ENCODE measurements around the gene ATF6B.

Gene ATF6B

DNA sequence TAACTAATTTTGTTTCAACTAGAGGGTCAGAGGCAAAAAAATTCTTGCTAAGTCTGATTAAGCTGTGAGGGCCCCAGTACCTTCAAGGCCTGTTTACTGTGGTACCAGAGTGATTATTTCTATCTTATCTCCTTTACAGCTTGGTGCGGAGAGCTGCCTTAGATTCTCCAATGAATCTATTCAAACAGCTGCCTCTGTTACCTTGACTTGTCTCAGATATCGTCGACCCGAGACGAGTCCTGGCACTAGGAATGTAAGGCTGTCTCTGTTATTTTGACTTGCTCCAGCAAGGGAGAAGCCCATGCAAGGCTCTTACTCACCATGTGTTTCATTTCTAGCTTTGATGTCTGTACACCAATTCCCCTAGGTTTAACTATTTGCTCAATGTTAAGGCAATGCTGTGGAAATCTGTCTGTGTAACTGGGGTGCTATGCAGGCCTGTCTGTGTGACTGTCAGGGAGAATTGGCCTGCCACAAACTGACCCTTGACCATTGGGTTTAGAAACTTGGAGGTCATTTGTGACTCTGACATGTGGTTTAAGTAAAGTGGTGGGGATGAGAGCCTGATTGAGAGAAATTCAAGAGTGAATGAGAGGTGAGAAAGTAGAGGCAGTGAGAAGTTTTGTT lies 12.5 kb upstream of the ATF6B start:
- no peaks in the 10 kb centered on the region for H3K9me3 ChIP-seq (ENCODE audit: severe bottlenecking)
- H3K36me3 ChIP-seq = no peaks in the 10 kb centered on the region
- H3K27ac ChIP-seq = no peak overlapping the region
- DNase-seq = no peak
- H3K27me3 ChIP-seq (ENCODE audit: insufficient read depth, low read depth, severe bottlenecking) = no peaks in the 10 kb centered on the region
- no peak overlapping the region for H3K4me3 ChIP-seq (ENCODE audit: low read depth, low read length)
- TF ChIP-seq, protein P1, sequence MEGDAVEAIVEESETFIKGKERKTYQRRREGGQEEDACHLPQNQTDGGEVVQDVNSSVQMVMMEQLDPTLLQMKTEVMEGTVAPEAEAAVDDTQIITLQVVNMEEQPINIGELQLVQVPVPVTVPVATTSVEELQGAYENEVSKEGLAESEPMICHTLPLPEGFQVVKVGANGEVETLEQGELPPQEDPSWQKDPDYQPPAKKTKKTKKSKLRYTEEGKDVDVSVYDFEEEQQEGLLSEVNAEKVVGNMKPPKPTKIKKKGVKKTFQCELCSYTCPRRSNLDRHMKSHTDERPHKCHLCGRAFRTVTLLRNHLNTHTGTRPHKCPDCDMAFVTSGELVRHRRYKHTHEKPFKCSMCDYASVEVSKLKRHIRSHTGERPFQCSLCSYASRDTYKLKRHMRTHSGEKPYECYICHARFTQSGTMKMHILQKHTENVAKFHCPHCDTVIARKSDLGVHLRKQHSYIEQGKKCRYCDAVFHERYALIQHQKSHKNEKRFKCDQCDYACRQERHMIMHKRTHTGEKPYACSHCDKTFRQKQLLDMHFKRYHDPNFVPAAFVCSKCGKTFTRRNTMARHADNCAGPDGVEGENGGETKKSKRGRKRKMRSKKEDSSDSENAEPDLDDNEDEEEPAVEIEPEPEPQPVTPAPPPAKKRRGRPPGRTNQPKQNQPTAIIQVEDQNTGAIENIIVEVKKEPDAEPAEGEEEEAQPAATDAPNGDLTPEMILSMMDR (IDR thresholded peaks at IDR 0.05; ENCODE audit: low read depth, low read length) = no peak

DNA sequence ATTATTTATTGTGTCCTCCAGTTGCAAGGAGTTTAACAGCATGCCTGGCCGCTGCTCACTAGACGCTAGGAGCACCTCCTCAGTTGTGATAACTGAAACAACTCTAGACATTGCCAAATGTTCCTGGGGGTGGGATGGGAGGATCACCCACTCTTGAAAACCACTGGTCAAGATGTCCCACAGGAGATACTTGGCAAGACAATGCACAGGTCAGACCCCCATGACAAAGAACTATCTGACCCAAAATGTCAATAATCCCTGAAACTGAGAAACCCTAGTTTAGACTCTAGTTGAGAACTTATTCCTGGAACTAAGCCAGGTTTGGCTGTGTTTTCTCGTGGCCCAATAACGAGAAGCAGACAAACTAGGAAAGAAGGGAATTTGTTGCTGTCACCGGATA lies 11.5 kb upstream of the ATF6B start:
- no peak for DNase-seq
- no peaks in the 10 kb centered on the region for H3K27me3 ChIP-seq (ENCODE audit: insufficient read depth, low read depth, severe bottlenecking)
- no peak overlapping the region for H3K4me3 ChIP-seq (ENCODE audit: low read depth, low read length)
- H3K36me3 ChIP-seq = no peaks in the 10 kb centered on the region
- H3K27ac ChIP-seq = no peak overlapping the region
- TF ChIP-seq, protein P1 (IDR thresholded peaks at IDR 0.05; ENCODE audit: low read depth, low read length) = no peak
- H3K9me3 ChIP-seq (ENCODE audit: severe bottlenecking) = no peaks in the 10 kb centered on the region

DNA sequence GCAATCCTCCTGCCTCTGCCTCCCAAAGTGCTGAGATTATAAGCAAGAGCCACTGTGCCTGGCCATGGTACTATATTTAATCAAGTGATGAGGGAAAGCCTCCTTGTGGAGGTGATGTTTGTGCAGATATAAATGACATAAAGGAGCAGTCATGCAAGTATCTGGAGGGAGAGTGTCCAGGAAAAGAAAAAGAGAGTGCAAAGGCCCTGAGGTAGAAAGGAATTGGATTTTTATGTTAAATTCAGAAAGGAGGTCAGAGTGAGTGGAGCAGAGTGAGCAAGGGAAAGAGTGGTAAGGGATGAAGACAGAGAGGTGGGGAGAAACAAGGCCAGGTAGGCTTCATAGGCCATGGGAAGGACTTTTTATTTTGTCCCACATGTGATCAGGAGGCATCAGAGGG lies 9.4 kb upstream of the ATF6B start:
- no peak for DNase-seq
- no peaks in the 10 kb centered on the region for H3K36me3 ChIP-seq
- H3K27ac ChIP-seq = no peak overlapping the region
- H3K9me3 ChIP-seq (ENCODE audit: severe bottlenecking) = no peaks in the 10 kb centered on the region
- H3K27me3 ChIP-seq (ENCODE audit: insufficient read depth, low read depth, severe bottlenecking) = no peaks in the 10 kb centered on the region
- TF ChIP-seq, protein P1 (IDR thresholded peaks at IDR 0.05; ENCODE audit: low read depth, low read length) = no peak
- no peak overlapping the region for H3K4me3 ChIP-seq (ENCODE audit: low read depth, low read length)

DNA sequence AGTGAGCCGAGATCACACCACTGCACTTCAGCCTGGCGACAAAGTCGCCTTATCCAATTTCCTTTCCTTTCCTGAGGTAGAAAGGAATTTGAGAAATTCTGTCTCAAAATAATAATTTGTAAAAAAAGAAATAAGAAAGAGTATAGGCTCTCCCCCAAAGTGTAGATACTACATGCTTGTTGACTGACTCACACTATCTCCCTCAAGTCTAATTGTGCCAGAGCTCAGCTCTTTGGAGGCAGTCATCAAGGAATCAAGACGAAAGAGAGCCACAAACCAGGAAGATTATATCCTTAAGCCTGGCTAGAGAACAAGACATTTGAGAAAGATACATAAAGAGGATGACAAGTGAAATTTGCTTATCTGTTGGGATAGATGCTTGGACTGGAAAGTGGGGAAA lies 5.7 kb upstream of the ATF6B start:
- Histone ChIP-seq H3K4me3 (ENCODE audit: low read depth, low read length) (no peak overlapping the region), H3K27me3 (ENCODE audit: insufficient read depth, low read depth, severe bottlenecking) (no peaks in the 10 kb centered on the region), H3K36me3 (no peaks in the 10 kb centered on the region; the same call in 1 of the 2 replicates), H3K9me3 (ENCODE audit: severe bottlenecking) (no peaks in the 10 kb centered on the region), H3K27ac (no peak overlapping the region)
- TF ChIP-seq, protein P1 (IDR thresholded peaks at IDR 0.05; ENCODE audit: low read depth, low read length) = no peak
- no peak for DNase-seq

- Histone ChIP-seq H3K27ac (no peak overlapping the region), H3K4me3 (ENCODE audit: low read depth, low read length) (no peak overlapping the region), H3K9me3 (ENCODE audit: severe bottlenecking) (no peaks in the 10 kb centered on the region), H3K36me3 (no peaks in the 10 kb centered on the region; the same call in 1 of the 2 replicates), H3K27me3 (ENCODE audit: insufficient read depth, low read depth, severe bottlenecking) (no peaks in the 10 kb centered on the region)
- TF ChIP-seq, protein P1 (IDR thresholded peaks at IDR 0.05; ENCODE audit: low read depth, low read length) = no peak
- no peak for DNase-seq
These were observed 4.1 kb upstream of the ATF6B start for GRCh38 chr6:32132110-32132509.

DNA sequence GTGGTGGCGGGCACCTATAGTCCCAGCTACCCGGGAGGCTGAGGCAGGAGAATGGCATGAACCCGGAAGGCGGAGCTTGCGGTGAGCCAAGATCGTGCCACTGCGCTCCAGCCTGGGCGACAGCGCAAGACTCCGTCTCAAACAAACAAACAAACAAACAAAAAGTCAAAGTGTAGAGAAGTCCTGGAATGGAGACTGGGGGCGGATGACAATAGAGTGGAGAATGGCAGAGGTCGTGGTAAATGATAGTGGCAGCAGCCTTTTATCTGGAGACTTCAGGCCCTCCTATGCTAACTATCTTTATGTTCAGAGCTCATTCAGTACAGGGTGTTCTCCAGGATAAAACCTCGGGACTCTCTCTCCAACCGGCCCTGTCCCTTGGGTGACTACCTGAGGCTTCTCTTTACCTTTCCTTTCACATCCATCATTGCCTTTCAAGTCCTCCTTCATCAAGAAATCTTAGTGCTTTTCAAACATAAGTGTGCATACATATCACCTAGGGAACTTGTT lies 3.4 kb upstream of the ATF6B start:
- Histone ChIP-seq H3K9me3 (ENCODE audit: severe bottlenecking) (no peaks in the 10 kb centered on the region), H3K4me3 (ENCODE audit: low read depth, low read length) (no peak overlapping the region), H3K27me3 (ENCODE audit: insufficient read depth, low read depth, severe bottlenecking) (no peaks in the 10 kb centered on the region), H3K27ac (no peak overlapping the region), H3K36me3 (peaks cover 5% of the 10 kb centered on the region)
- TF ChIP-seq, protein P1 (IDR thresholded peaks at IDR 0.05; ENCODE audit: low read depth, low read length) = no peak
- DNase-seq = no peak

All from WERI-Rb-1 (cell line).